ENCODE results near the gene ASH1L.
"Not testable (repeated sequence)": the region's sequence is repeated elsewhere in the genome, so short reads cannot be mapped to it uniquely, and the experiment has no call there.

The ASH1L gene

GRCh38 chr1:155451199-155451598 is 111.4 kb downstream of the ASH1L start:
- no peak for DNase-seq (ENCODE audit: low spot score)

- DNase-seq (ENCODE audit: low spot score), result not testable (repeated sequence)
These were observed 120.2 kb downstream of the ASH1L start for GRCh38 chr1:155442431-155442830.

- DNase-seq (ENCODE audit: low spot score), result no peak
These were observed 125.2 kb downstream of the ASH1L start for GRCh38 chr1:155437405-155437804.

- DNase-seq (ENCODE audit: low spot score), result not testable (repeated sequence)
These were observed 128.7 kb downstream of the ASH1L start for GRCh38 chr1:155433831-155434389.

GRCh38 chr1:155433128-155433830 is 129.3 kb downstream of the ASH1L start:
- DNase-seq (ENCODE audit: low spot score), result not testable (repeated sequence)

GRCh38 chr1:155424091-155424490 is 138.5 kb downstream of the ASH1L start:
- DNase-seq (ENCODE audit: low spot score), result no peak

GRCh38 chr1:155420788-155421187 is 141.8 kb downstream of the ASH1L start:
- DNase-seq (ENCODE audit: low spot score), result no peak

GRCh38 chr1:155411840-155412239 is 150.8 kb downstream of the ASH1L start:
- DNase-seq (ENCODE audit: low spot score), result not testable (repeated sequence)

- DNase-seq (ENCODE audit: low spot score), result no peak
These were observed 151.7 kb downstream of the ASH1L start for GRCh38 chr1:155410931-155411330.

GRCh38 chr1:155396874-155397476 is 165.6 kb downstream of the ASH1L start:
- DNase-seq (ENCODE audit: low spot score), result no peak

GRCh38 chr1:155392898-155393411 is 169.6 kb downstream of the ASH1L start:
- DNase-seq (ENCODE audit: low spot score), result no peak

GRCh38 chr1:155389826-155390225 is 172.8 kb downstream of the ASH1L start:
- DNase-seq (ENCODE audit: low spot score), result no peak

- DNase-seq (ENCODE audit: low spot score), result not testable (repeated sequence)
These were observed 176.8 kb downstream of the ASH1L start for GRCh38 chr1:155385836-155386235.

GRCh38 chr1:155383406-155383805 is 179.2 kb downstream of the ASH1L start:
- DNase-seq (ENCODE audit: low spot score), result no peak

- DNase-seq (ENCODE audit: low spot score), result peak; percentile 5
These were observed 182.9 kb downstream of the ASH1L start for GRCh38 chr1:155379631-155380090.

GRCh38 chr1:155379180-155379579 is 183.4 kb downstream of the ASH1L start:
- DNase-seq (ENCODE audit: low spot score), result no peak

- no peak for DNase-seq (ENCODE audit: low spot score)
These were observed 202.6 kb downstream of the ASH1L start for GRCh38 chr1:155360051-155360450.

GRCh38 chr1:155352631-155353030 is 210.0 kb downstream of the ASH1L start:
- DNase-seq (ENCODE audit: low spot score), result no peak

- no peak for DNase-seq (ENCODE audit: low spot score)
These were observed 219.8 kb downstream of the ASH1L start for GRCh38 chr1:155342842-155343241.

GRCh38 chr1:155339515-155340097 is 223.0 kb downstream of the ASH1L start:
- DNase-seq (ENCODE audit: low spot score), result no peak

GRCh38 chr1:155334962-155335361 is 227.6 kb downstream of the ASH1L start:
- no peak for DNase-seq (ENCODE audit: low spot score)

- DNase-seq (ENCODE audit: low spot score), result no peak
These were observed 232.5 kb downstream of the ASH1L start for GRCh38 chr1:155329980-155330598.
